H1 (cell line): ENCODE data around the gene NGEF. TPM values are rescaled to one million over a fixed set of nuclear protein-coding genes. Genes with fewer than 3 reads are reported as not detected.
A peak's percentile ranks its signal among the peaks of the same experiment; 100 is the strongest.

ENCODE experiments used
- CTCF ChIA-PET: fragments of 300-600 bp; sonication (Branson Sonifier 250); formaldehyde crosslinking; loops from one replicate; lab custom pipeline; 2021; ENCODE audit not compliant: partially characterized antibody; lab: Charles Lee
- POLR2A ChIA-PET: fragments of 300-600 bp; sonication (Branson Sonifier 250); formaldehyde crosslinking; loops from one replicate; lab custom pipeline; 2021; ENCODE audit warnings: inconsistent platforms; ENCODE audit not compliant: partially characterized antibody; lab: Charles Lee
- DNase-seq, 2 experiments: peaks; one replicate each; pipeline versions ENCODE4 v3.0.0 to v3.0.0-alpha.2; 2010 to 2022; ENCODE audit warnings: low spot score in 2 of 2, low read depth in 1 of 2, mixed read lengths in 1 of 2
- FAIRE-seq: peaks from 2 replicates; lab custom pipeline; 2011; peaks lifted over from hg19 to GRCh38; lab: Jason Lieb, UNC
- H2AFZ ChIP-seq: 2 replicates; pipeline ENCODE4 v1.8.1; 2012; ENCODE audit warnings: low read length, inconsistent platforms
- H2AK5ac ChIP-seq: 2 replicates; pipeline ENCODE4 v1.6.1; 2013; ENCODE audit warnings: low read depth, low read length
- H2BK120ac ChIP-seq: replicated peaks from 2 replicates; pipeline ENCODE3; 2013; ENCODE audit warnings: low read depth, low read length, inconsistent platforms
- H2BK12ac ChIP-seq: 2 replicates; pipeline ENCODE4 v1.6.1; 2013; ENCODE audit warnings: low read depth, low read length
- H2BK15ac ChIP-seq: 2 replicates; pipeline ENCODE4 v1.6.1; 2013; ENCODE audit warnings: low read length
- H2BK20ac ChIP-seq: 2 replicates; pipeline ENCODE4 v1.6.1; 2013; ENCODE audit warnings: low read length
- H2BK5ac ChIP-seq: 2 replicates; pipeline ENCODE4 v1.6.1; 2013; ENCODE audit warnings: low read depth, low read length
- H3K14ac ChIP-seq: 2 replicates; pipeline ENCODE4 v1.6.1; 2013; ENCODE audit warnings: inconsistent platforms; ENCODE audit not compliant: insufficient read length
- H3K18ac ChIP-seq: 2 replicates; pipeline ENCODE4 v1.6.1; 2013; ENCODE audit warnings: low read length; ENCODE audit errors: extremely low read depth
- H3K23ac ChIP-seq: 2 replicates; pipeline ENCODE4 v1.6.1; 2013; ENCODE audit warnings: inconsistent platforms; ENCODE audit not compliant: insufficient read length
- H3K23me2 ChIP-seq: 2 replicates; pipeline ENCODE4 v1.6.1; 2013; ENCODE audit warnings: low read depth, low read length
- H3K27ac ChIP-seq: 2 replicates; pipeline ENCODE4 v1.6.1; 2011; ENCODE audit warnings: low read depth, low read length, inconsistent platforms
- H3K27me3 ChIP-seq, 4 experiments: replicated peaks in 1 of 4; 1 replicate in 1 of 4; 2 replicates in 3 of 4; pipeline versions ENCODE4 v1.6.1 to v1.8.1; 2011 to 2013; ENCODE audit warnings: low read length in 3 of 4, mild to moderate bottlenecking in 3 of 4, inconsistent platforms in 2 of 4, mixed read lengths in 2 of 4, moderate library complexity in 1 of 4; ENCODE audit not compliant: control insufficient read depth in 3 of 4, insufficient read depth in 3 of 4; ENCODE audit errors: extremely low read depth in 1 of 4
- H3K36me3 ChIP-seq, 4 experiments: 2 replicates each; pipeline versions ENCODE4 v1.6.1 to v1.8.1; 2011 to 2013; ENCODE audit warnings: mild to moderate bottlenecking in 4 of 4, low read length in 3 of 4, moderate library complexity in 2 of 4, control low read depth in 1 of 4, inconsistent platforms in 1 of 4; ENCODE audit not compliant: insufficient read depth in 4 of 4, control insufficient read depth in 2 of 4
- H3K4ac ChIP-seq: replicated peaks from 2 replicates; pipeline ENCODE3; 2013; ENCODE audit warnings: low read length, low read depth, mixed read lengths, inconsistent platforms; ENCODE audit not compliant: insufficient read length
- H3K4me1 ChIP-seq, 4 experiments: replicated peaks in 1 of 4; 1 replicate in 1 of 4; 2 replicates in 3 of 4; pipeline versions ENCODE4 v1.6.1 to v1.8.1; 2011 to 2013; ENCODE audit warnings: low read length in 3 of 4, inconsistent platforms in 2 of 4, mixed read lengths in 1 of 4; ENCODE audit not compliant: insufficient read depth in 4 of 4, control insufficient read depth in 3 of 4
- H3K4me2 ChIP-seq, 2 experiments: 2 replicates each; pipeline versions ENCODE4 v1.6.1 to v1.8.1; 2011 to 2013; ENCODE audit warnings: low read depth in 2 of 2, low read length in 2 of 2, control low read depth in 1 of 2, inconsistent platforms in 1 of 2, mild to moderate bottlenecking in 1 of 2; ENCODE audit not compliant: insufficient read depth in 1 of 2
- H3K4me3 ChIP-seq, 4 experiments: fragments of 200-600, 300-600 bp in 1 of 4; sonication (generic), shearing (Covaris generic), sonication (Bioruptor Twin) in 1 of 4; 2 replicates each; pipeline versions ENCODE4 v1.5.1 to v1.8.1; 2011 to 2016; ENCODE audit warnings: low read length in 4 of 4, low read depth in 3 of 4, control low read depth in 2 of 4, inconsistent platforms in 2 of 4, mild to moderate bottlenecking in 2 of 4, mixed read lengths in 1 of 4, moderate library complexity in 1 of 4; ENCODE audit not compliant: insufficient read depth in 2 of 4; ENCODE audit errors: extremely low read depth in 1 of 4
- H3K56ac ChIP-seq: replicated peaks from 2 replicates; pipeline ENCODE3; 2013; ENCODE audit warnings: low read depth, mild to moderate bottlenecking, mixed read lengths, low read length, inconsistent platforms; ENCODE audit not compliant: insufficient read length
- H3K79me1 ChIP-seq: 2 replicates; pipeline ENCODE4 v1.6.1; 2013; ENCODE audit warnings: low read depth, low read length, control low read depth
- H3K79me2 ChIP-seq, 2 experiments: 2 replicates each; pipeline versions ENCODE4 v1.6.1 to v1.8.1; 2012 to 2013; ENCODE audit warnings: low read length in 2 of 2, mild to moderate bottlenecking in 2 of 2, inconsistent platforms in 1 of 2; ENCODE audit not compliant: insufficient read depth in 2 of 2, control insufficient read depth in 1 of 2
- H3K9ac ChIP-seq, 4 experiments: replicated peaks in 1 of 4; 1 replicate in 1 of 4; 2 replicates in 3 of 4; pipeline versions ENCODE4 v1.6.1 to v1.8.1; 2011 to 2013; ENCODE audit warnings: low read depth in 3 of 4, low read length in 3 of 4, control low read depth in 2 of 4, mild to moderate bottlenecking in 2 of 4, moderate library complexity in 2 of 4, inconsistent platforms in 1 of 4; ENCODE audit errors: extremely low read depth in 1 of 4
- H3K9me3 ChIP-seq, 2 experiments: 2 replicates each; pipeline versions ENCODE4 v1.6.1 to v1.8.1; 2012 to 2013; ENCODE audit warnings: mild to moderate bottlenecking in 2 of 2, moderate library complexity in 2 of 2, control low read depth in 1 of 2, inconsistent platforms in 1 of 2, low read depth in 1 of 2, low read length in 1 of 2, mixed read lengths in 1 of 2; ENCODE audit not compliant: insufficient read depth in 2 of 2
- H4K20me1 ChIP-seq, 2 experiments: replicated peaks in 1 of 2; 2 replicates each; pipeline versions ENCODE3 to v1.8.1; 2011 to 2013; ENCODE audit warnings: inconsistent platforms in 2 of 2, low read length in 2 of 2, mild to moderate bottlenecking in 1 of 2; ENCODE audit not compliant: insufficient read depth in 2 of 2, control insufficient read depth in 1 of 2
- H4K5ac ChIP-seq: 2 replicates; pipeline ENCODE4 v1.6.1; 2013; ENCODE audit warnings: low read length, low read depth, mixed read lengths, inconsistent platforms; ENCODE audit not compliant: insufficient read length
- H4K8ac ChIP-seq: 2 replicates; pipeline ENCODE4 v1.8.0; 2013; ENCODE audit warnings: mild to moderate bottlenecking, moderate library complexity, low read length, inconsistent platforms; ENCODE audit not compliant: insufficient read depth; ENCODE audit errors: extremely low read depth
- H4K91ac ChIP-seq: replicated peaks from 2 replicates; pipeline ENCODE3; 2013; ENCODE audit warnings: low read length, mixed read lengths, inconsistent platforms; ENCODE audit not compliant: insufficient read length
- JUND ChIP-seq: IDR thresholded peaks from 2 replicates; pipeline ENCODE4 v1.6.1; 2011; ENCODE audit warnings: mild to moderate bottlenecking, improper control_type of control experiment, low read length
- NRF1 ChIP-seq: IDR thresholded peaks from 2 replicates; pipeline ENCODE4 v1.6.1; 2011; ENCODE audit warnings: mild to moderate bottlenecking, low read depth, low read length, improper control_type of control experiment
- SP1 ChIP-seq: IDR thresholded peaks from 2 replicates; pipeline ENCODE4 v1.6.1; 2011; ENCODE audit warnings: low read depth, low read length
- YY1 ChIP-seq: IDR thresholded peaks from 2 replicates; pipeline ENCODE4 v1.6.1; 2011; ENCODE audit warnings: low read depth, mild to moderate bottlenecking, low read length
- WGBS, 2 experiments: shearing (Covaris generic) in 1 of 2; methylation state at CpG; one replicate each; pipeline versions ENCODE4 v1.1.6 to v1.1.7; 2013 to 2015; ENCODE audit warnings: low lambda C conversion rate in 2 of 2, mixed read lengths in 2 of 2, inconsistent platforms in 1 of 2, low coverage in 1 of 2, missing lambda C conversion rate in 1 of 2; ENCODE audit not compliant: insufficient replicate concordance in 2 of 2, insufficient coverage in 1 of 2, insufficient read length in 1 of 2; ENCODE audit errors: extremely low coverage in 1 of 2, missing lambda C conversion rate in 1 of 2; 5-methylcytosine and 5-hydroxymethylcytosine counted together
- polyA plus RNA-seq, 7 experiments: library from polyadenylated mRNA; depleted of rRNA in 3 of 7; stranded (reverse) in 5 of 7; unstranded in 2 of 7; fragments of >200 nt in 5 of 7; fragments of 200-250 nt in 2 of 7; gene quantifications; 1 replicate in 5 of 7; 2 replicates in 1 of 7; 4 replicates in 1 of 7; pipeline versions ENCODE4 v1.2.1 to v1.2.3, GENCODE V29; 2011 to 2013; ENCODE audit warnings: missing spikeins in 2 of 7, mixed read lengths in 2 of 7
- total RNA-seq: library from RNA; stranded (reverse); fragmentation: NEBNext Ultra II Directional; extraction: Animal tissue kit (Norgen Biotek cat#: 25700); gene quantifications from 2 replicates; pipeline ENCODE4 v1.2.1, GENCODE V29; 2021
- TF ChIP-seq, protein P1 (sequence below): IDR thresholded peaks from 2 replicates; pipeline ENCODE4 v1.6.1; 2011; ENCODE audit warnings: low read length, improper control_type of control experiment

The NGEF gene
- total and polyA plus RNA-seq, 2 of the 8 experiments (the other 6 are each of a cell fraction or from before 2014, with no cell fraction given) = 2.7 to 3.2 TPM

DNA sequence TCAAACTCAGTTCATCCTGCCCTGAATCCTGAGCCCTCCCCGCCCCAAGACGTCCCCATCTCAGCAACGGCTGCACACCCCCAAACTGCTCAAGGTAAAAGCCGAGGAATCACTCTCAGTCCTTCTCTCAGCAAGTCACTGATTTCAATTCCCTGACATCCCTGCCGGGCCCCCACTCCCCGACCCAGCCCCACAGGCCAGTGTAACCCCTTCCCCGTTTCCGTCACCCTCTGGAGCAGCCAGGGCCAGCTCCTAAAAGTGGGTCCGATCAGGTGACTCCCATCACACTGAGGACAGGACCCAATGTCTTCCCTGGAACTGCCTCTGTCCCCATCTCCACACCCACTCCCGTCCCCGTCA, 122.5 kb downstream of the NGEF start:
- Histone ChIP-seq H3K4me2 (peak overlapping the region; percentile 55 to 58), H4K20me1 (peaks cover 0 to 8% of the 10 kb centered on the region in 2 experiments), H3K79me1 (no peaks in the 10 kb centered on the region), H3K27ac (no peak overlapping the region), H3K4ac (no peak overlapping the region), H4K5ac (no peak overlapping the region), H3K36me3 (no peaks in the 10 kb centered on the region; a peak in 1 of 8 replicates), H4K8ac (no peak overlapping the region), H3K79me2 (no peaks in the 10 kb centered on the region), H3K18ac (peak overlapping the region; percentile 86), H3K4me3 (peak overlapping the region in 1 of 4 experiments; percentile 34; a peak in 1 of 8 replicates), H3K9ac (0 out of 7 replicates have a peak overlapping the region, but pooled peaks of 1 of the 4 experiments have one; percentile 18), H3K4me1 (peaks cover 0 to 16% (median 10%) of the 10 kb centered on the region in 4 experiments; a peak in 6 of 7 replicates), H3K23me2 (peaks cover 5% of the 10 kb centered on the region), H2BK12ac (peak overlapping the region; percentile 84; the same call in 1 of the 2 replicates), H3K14ac (no peak overlapping the region), H2BK20ac (no peak overlapping the region), H3K27me3 (no peaks in the 10 kb centered on the region), H2BK5ac (peak overlapping the region; percentile 44; the same call in 1 of the 2 replicates), H2BK15ac (0 out of 2 replicates have a peak overlapping the region, but pooled peaks have one; percentile 61), H4K91ac (no peak overlapping the region), H3K23ac (no peak overlapping the region), H3K56ac (no peak overlapping the region), H2BK120ac (no peak overlapping the region), H3K9me3 (no peaks in the 10 kb centered on the region), H2AFZ (peak overlapping the region; percentile 61), H2AK5ac (no peak overlapping the region)
- FAIRE-seq (no peak), DNase-seq (no peak)
- ChIA-PET POLR2A (interaction anchor here (1.2 to 1.5 kb wide), 2 partner anchors 9 to 13 kb away, joined by 4 read pairs; no protein-coding TSS in a partner anchor), CTCF (interaction anchor here (0.9 to 3.0 kb wide), 5 partner anchors 21 to 138 kb away, joined by 3 to 7 read pairs (median 3); partner anchors contain the start of gene SNORC)
- 79% methylated on average over 9 of the region's 11 CpGs; no CpG with 5 or more reads in 1 of the 2 experiments for WGBS, 2 experiments
- TF ChIP-seq YY1 = no peak
- TF ChIP-seq, protein P1, sequence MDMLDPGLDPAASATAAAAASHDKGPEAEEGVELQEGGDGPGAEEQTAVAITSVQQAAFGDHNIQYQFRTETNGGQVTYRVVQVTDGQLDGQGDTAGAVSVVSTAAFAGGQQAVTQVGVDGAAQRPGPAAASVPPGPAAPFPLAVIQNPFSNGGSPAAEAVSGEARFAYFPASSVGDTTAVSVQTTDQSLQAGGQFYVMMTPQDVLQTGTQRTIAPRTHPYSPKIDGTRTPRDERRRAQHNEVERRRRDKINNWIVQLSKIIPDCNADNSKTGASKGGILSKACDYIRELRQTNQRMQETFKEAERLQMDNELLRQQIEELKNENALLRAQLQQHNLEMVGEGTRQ = no peak
- TF ChIP-seq SP1 = no peak
- no peak for TF ChIP-seq JUND
- no peak for TF ChIP-seq NRF1
